ENCODE data around the gene AKAP1.

Gene AKAP1

DNA sequence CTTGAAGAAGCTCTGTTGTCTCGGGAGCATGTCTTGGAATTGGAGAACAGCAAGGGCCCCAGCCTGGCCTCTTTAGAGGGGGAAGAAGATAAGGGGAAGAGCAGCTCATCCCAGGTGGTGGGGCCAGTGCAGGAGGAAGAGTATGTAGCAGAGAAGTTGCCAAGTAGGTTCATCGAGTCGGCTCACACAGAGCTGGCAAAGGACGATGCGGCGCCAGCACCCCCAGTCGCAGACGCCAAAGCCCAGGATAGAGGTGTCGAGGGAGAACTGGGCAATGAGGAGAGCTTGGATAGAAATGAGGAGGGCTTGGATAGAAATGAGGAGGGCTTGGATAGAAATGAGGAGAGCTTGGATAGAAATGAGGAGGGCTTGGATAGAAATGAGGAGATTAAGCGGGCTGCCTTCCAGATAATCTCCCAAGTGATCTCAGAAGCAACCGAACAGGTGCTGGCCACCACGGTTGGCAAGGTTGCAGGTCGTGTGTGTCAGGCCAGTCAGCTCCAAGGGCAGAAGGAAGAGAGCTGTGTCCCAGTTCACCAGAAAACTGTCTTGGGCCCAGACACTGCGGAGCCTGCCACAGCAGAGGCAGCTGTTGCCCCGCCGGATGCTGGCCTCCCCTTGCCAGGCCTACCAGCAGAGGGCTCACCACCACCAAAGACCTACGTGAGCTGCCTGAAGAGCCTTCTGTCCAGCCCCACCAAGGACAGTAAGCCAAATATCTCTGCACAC, 21.2 kb downstream of the AKAP1 start:
- Histone ChIP-seq H3K36me3 (ENCODE audit: control insufficient read depth in 2 of 2, insufficient read depth in 2 of 2, low read length in 2 of 2) (peaks cover 11 to 22% of the 10 kb centered on the region in 2 donors), H3K4me1 (ENCODE audit: control insufficient read depth, insufficient read depth, low read length) (peaks cover 58% of the 10 kb centered on the region), H3K4me3 (ENCODE audit: low read length in 2 of 2) (no peak overlapping the region), H3K27ac (ENCODE audit: low read length) (no peak overlapping the region), H3K9me3 (ENCODE audit: control insufficient read depth in 2 of 2, low read length in 2 of 2) (no peaks in the 10 kb centered on the region), H3K27me3 (ENCODE audit: control insufficient read depth in 1 of 2, insufficient read depth in 2 of 2, low read length in 2 of 2) (no peaks in the 10 kb centered on the region), H3K9ac (ENCODE audit: low read length in 2 of 2) (no peak overlapping the region)

DNA sequence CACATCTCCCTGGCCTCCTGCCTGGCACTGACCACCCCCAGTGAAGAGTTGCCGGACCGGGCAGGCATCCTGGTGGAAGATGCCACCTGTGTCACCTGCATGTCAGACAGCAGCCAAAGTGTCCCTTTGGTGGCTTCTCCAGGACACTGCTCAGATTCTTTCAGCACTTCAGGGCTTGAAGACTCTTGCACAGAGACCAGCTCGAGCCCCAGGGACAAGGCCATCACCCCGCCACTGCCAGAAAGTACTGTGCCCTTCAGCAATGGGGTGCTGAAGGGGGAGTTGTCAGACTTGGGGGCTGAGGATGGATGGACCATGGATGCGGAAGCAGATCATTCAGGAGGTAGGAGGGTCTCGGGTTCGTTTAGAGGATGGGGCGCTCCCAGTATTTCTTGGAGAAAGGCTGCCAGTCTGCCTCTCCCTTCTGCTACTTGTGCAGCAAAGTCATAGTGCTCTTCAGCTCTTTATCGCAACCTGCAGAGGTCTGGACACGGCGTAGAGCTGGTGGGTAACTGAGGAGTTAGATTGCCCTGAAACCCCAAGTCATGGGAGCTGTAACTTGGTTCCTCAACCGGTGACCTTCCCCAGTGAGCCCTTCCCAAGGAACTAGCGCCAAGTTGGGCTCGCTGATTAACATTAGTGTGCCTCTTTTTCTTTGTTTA, 21.9 kb downstream of the AKAP1 start:
- Histone ChIP-seq H3K4me1 (ENCODE audit: control insufficient read depth, insufficient read depth, low read length) (peaks cover 60% of the 10 kb centered on the region), H3K36me3 (ENCODE audit: control insufficient read depth in 2 of 2, insufficient read depth in 2 of 2, low read length in 2 of 2) (peaks cover 11 to 27% of the 10 kb centered on the region in 2 donors), H3K27me3 (ENCODE audit: control insufficient read depth in 1 of 2, insufficient read depth in 2 of 2, low read length in 2 of 2) (no peaks in the 10 kb centered on the region), H3K9me3 (ENCODE audit: control insufficient read depth in 2 of 2, low read length in 2 of 2) (no peaks in the 10 kb centered on the region), H3K27ac (ENCODE audit: low read length) (no peak overlapping the region), H3K9ac (ENCODE audit: low read length in 2 of 2) (no peak overlapping the region), H3K4me3 (ENCODE audit: low read length in 2 of 2) (no peak overlapping the region)

DNA sequence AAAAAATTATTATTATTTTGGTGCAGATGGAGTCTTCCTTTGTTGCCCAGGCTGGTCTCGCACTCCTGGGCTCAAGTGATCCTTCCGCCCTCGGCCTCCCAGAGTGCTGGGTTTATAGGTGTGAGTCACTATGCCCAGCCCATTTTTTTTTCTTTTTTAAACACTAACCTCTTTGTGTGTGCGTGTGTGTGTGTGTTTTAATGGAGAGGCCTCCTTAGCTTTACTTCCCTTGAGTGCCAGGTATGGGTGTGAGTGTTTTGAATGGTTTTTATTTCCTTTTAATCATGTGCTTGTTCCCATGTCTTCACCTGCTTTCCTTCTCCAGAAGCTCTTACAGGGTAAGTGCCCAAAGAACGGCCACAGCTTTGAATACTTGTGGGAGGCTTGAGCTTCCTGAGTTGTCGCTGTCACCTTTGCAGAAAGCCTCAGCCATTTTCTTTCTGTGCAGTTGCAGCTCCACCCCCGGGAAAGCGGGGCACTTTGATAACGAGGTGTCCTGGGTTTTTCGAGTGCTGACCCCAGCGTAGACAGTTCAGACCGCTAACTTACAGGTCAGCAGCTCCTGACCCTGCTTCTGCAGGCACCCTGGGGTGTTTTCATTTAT, 22.6 kb downstream of the AKAP1 start:
- no peak overlapping the region for H3K27ac ChIP-seq (ENCODE audit: low read length)
- peaks cover 17 to 33% of the 10 kb centered on the region in 2 donors for H3K36me3 ChIP-seq (ENCODE audit: control insufficient read depth in 2 of 2, insufficient read depth in 2 of 2, low read length in 2 of 2)
- H3K4me3 ChIP-seq (ENCODE audit: low read length in 2 of 2), result no peak overlapping the region
- no peak overlapping the region for H3K9ac ChIP-seq (ENCODE audit: low read length in 2 of 2)
- H3K4me1 ChIP-seq (ENCODE audit: control insufficient read depth, insufficient read depth, low read length), result peaks cover 60% of the 10 kb centered on the region
- no peaks in the 10 kb centered on the region for H3K9me3 ChIP-seq (ENCODE audit: control insufficient read depth in 2 of 2, low read length in 2 of 2)
- H3K27me3 ChIP-seq (ENCODE audit: control insufficient read depth in 1 of 2, insufficient read depth in 2 of 2, low read length in 2 of 2), result no peaks in the 10 kb centered on the region

DNA sequence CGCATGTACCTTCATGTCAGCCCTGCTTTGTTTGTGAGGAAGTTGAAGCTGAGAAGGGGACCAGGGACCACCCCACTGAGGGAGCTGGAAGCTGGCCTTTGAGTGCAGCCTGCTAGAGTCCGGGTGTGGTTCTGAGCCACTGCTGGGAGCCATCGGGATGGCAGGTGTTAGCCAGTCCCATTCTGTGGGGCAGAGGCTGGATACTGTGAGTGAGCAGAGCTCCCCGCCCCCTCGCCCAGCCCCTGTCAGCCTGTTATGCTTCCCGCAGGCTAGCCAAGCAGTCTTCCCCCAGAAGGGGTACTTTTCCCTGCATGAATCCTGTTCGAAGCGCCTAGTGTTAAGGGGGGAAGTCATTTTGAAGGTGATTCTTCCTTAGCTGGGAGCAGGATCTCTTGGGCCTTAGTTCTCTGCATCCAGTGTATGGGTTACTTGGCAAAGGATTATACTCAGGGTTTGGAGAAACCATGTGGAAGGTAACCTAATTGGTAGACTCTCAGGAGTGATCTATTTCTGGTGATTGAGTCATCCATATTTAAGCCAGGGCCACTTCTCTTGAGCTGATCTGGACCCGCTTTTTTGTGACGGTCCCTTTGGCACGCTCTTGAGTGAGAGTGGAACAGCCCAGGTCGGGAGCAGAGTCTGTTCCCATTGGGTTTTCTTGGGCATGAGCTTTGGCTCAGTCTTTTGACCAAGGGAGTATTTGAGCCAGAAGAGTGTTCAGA, 23.8 kb downstream of the AKAP1 start:
- Histone ChIP-seq H3K4me1 (ENCODE audit: control insufficient read depth, insufficient read depth, low read length) (peaks cover 55% of the 10 kb centered on the region), H3K9me3 (ENCODE audit: control insufficient read depth in 2 of 2, low read length in 2 of 2) (no peaks in the 10 kb centered on the region), H3K27me3 (ENCODE audit: control insufficient read depth in 1 of 2, insufficient read depth in 2 of 2, low read length in 2 of 2) (no peaks in the 10 kb centered on the region), H3K4me3 (ENCODE audit: low read length in 2 of 2) (no peak overlapping the region), H3K9ac (ENCODE audit: low read length in 2 of 2) (peak overlapping the region in 1 of 2 donors; percentile 16), H3K27ac (ENCODE audit: low read length) (peak overlapping the region; percentile 64), H3K36me3 (ENCODE audit: control insufficient read depth in 2 of 2, insufficient read depth in 2 of 2, low read length in 2 of 2) (peaks cover 23 to 41% of the 10 kb centered on the region in 2 donors)

DNA sequence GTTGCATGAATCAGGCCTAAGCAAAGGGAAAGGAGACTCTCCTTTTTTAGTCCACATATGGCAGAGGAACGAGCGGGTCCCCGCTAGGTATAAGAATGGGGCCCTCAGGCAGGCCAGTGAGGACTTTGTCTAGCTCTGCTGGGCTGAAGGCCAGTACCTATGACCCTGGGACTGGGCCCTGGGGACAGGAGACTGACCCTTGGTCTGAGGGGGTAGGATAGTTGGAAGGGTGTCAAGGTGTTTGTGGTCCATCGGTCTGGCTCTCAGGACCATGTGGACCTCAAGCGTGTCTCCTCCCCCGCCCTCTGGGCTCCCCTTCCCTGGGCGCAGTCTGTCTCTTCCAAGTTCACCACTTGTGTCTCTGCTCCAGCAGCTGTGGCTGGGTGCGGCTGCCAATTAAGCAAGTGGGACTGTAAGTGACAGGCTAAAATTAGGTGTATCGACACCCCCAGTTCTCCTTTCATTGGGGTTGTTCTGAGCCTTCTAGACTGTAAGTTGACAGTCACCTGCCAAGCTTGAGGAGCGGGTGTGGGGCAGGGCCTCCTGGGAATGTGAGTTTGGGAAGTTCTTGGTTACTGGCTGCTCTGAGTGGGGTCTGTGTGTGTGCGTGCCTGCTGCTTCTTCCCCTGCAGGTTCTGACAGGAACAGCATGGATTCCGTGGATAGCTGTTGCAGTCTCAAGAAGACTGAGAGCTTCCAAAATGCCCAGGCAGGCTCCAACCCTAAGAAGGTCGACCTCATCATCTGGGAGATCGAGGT, 24.5 kb downstream of the AKAP1 start:
- Histone ChIP-seq H3K9me3 (ENCODE audit: control insufficient read depth in 2 of 2, low read length in 2 of 2) (no peaks in the 10 kb centered on the region), H3K4me1 (ENCODE audit: control insufficient read depth, insufficient read depth, low read length) (peaks cover 56% of the 10 kb centered on the region), H3K4me3 (ENCODE audit: low read length in 2 of 2) (no peak overlapping the region), H3K27me3 (ENCODE audit: control insufficient read depth in 1 of 2, insufficient read depth in 2 of 2, low read length in 2 of 2) (no peaks in the 10 kb centered on the region), H3K27ac (ENCODE audit: low read length) (peak overlapping the region; percentile 64), H3K9ac (ENCODE audit: low read length in 2 of 2) (no peak overlapping the region), H3K36me3 (ENCODE audit: control insufficient read depth in 2 of 2, insufficient read depth in 2 of 2, low read length in 2 of 2) (peaks cover 28 to 47% of the 10 kb centered on the region in 2 donors)

DNA sequence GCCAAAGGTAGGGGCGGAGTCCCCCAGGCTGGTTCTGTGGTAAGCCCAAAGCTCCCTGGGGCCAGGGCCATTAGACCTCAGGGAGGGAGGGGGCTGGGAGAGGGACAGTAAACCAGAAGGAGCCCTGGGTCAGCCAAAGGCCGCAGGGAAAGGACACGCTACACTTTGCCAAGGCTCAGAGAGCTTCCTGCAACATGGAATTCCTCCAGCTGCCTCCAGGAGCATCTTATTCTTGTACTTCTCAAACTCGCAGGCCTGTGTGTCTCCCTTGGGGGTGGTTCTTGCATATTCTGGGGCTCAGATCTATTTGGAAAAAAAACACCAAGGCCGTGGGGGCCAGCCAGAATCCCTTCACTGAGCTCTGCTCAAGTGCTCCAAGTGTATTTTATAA, 25.1 kb downstream of the AKAP1 start:
- Histone ChIP-seq H3K36me3 (ENCODE audit: control insufficient read depth in 2 of 2, insufficient read depth in 2 of 2, low read length in 2 of 2) (peaks cover 32 to 49% of the 10 kb centered on the region in 2 donors), H3K9ac (ENCODE audit: low read length in 2 of 2) (no peak overlapping the region), H3K27ac (ENCODE audit: low read length) (peak overlapping the region; percentile 64), H3K4me1 (ENCODE audit: control insufficient read depth, insufficient read depth, low read length) (peaks cover 55% of the 10 kb centered on the region), H3K9me3 (ENCODE audit: control insufficient read depth in 2 of 2, low read length in 2 of 2) (no peaks in the 10 kb centered on the region), H3K27me3 (ENCODE audit: control insufficient read depth in 1 of 2, insufficient read depth in 2 of 2, low read length in 2 of 2) (no peaks in the 10 kb centered on the region), H3K4me3 (ENCODE audit: low read length in 2 of 2) (no peak overlapping the region)

DNA sequence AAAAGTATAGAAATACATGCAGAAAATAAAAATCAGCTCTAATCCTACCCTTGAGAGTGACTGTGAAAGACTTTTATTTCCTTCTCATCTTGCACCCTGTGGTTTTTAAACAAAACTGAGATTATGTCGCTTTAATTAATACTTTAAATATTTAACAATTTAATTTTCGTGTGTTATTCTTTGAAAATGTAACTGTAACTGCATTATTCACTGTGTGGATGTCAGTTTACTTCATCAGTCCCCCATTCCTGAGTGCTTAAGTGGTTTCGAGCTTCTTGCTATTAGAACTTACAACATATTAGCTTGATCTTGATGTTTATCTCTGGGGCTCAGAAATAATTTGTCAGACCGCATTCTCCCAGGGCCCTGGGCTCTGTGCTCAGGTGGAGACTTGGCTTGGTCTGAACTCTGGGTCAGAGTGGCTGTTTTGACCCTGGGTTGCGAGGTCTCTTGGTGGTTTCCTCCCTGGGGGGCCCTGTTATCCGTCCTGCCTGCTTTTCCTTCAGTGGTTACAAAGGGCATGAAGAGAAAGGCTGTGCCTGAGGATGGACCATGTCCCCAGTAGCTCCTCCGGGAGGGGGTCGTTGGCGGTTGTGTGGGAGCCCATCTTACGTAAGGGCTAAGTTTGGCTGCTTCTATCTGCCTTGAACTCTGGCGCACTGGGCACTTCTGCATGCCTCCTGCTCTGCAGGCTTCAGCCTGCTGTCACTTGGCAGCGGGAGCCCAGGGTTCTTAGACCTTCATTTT, 25.7 kb downstream of the AKAP1 start:
- Histone ChIP-seq H3K9ac (ENCODE audit: low read length in 2 of 2) (peak overlapping the region; percentile 13 to 34), H3K9me3 (ENCODE audit: control insufficient read depth in 2 of 2, low read length in 2 of 2) (no peaks in the 10 kb centered on the region), H3K4me1 (ENCODE audit: control insufficient read depth, insufficient read depth, low read length) (peaks cover 55% of the 10 kb centered on the region), H3K4me3 (ENCODE audit: low read length in 2 of 2) (no peak overlapping the region), H3K36me3 (ENCODE audit: control insufficient read depth in 2 of 2, insufficient read depth in 2 of 2, low read length in 2 of 2) (peaks cover 34 to 52% of the 10 kb centered on the region in 2 donors), H3K27me3 (ENCODE audit: control insufficient read depth in 1 of 2, insufficient read depth in 2 of 2, low read length in 2 of 2) (no peaks in the 10 kb centered on the region), H3K27ac (ENCODE audit: low read length) (peak overlapping the region; percentile 64)

DNA sequence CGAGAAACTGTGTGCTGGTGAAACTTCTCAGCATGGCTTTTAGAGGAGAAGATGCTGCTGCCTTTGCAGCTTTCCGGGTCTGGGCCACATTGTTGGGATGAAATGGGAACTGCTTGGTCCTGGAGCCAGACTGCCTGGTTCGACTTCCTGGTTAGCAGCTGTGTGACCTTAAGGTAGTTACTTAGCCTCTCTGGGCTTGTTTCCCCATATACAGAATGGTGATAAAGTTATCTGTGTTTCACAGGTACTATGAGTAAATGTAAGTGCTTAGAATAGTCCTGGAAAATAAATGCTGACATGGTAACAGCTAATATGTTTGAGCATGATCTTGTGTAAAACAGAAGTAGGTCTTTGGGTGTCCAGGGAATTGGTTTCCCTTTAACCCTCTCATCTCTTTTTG, 26.3 kb downstream of the AKAP1 start:
- peak overlapping the region in 1 of 2 donors; percentile 13 for H3K9ac ChIP-seq (ENCODE audit: low read length in 2 of 2)

DNA sequence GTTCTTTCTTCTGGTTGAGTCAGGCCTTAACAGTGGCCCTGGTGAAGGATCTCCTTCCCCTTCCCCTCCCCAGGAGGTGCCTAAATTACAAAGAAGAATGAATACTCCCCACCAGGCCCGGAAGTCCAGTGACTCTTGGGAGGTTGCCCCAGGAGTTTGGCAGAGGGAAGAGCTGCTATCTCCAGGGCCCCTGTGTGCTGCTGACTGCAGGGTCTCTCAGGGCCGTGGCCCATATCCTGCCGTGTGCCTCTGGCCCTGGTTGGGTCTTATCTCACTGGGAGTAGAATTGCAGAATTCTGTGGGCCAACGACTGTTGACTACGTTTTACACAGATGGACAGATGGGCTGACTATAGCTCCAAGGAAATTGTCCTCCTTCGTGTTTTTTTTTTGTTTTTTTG, 28.0 kb downstream of the AKAP1 start:
- Histone ChIP-seq H3K9ac (ENCODE audit: low read length in 2 of 2) (no peak overlapping the region), H3K36me3 (ENCODE audit: control insufficient read depth in 2 of 2, insufficient read depth in 2 of 2, low read length in 2 of 2) (peaks cover 53 to 60% of the 10 kb centered on the region in 2 donors), H3K27ac (ENCODE audit: low read length) (no peak overlapping the region), H3K9me3 (ENCODE audit: control insufficient read depth in 2 of 2, low read length in 2 of 2) (no peaks in the 10 kb centered on the region), H3K4me1 (ENCODE audit: control insufficient read depth, insufficient read depth, low read length) (peaks cover 41% of the 10 kb centered on the region), H3K27me3 (ENCODE audit: control insufficient read depth in 1 of 2, insufficient read depth in 2 of 2, low read length in 2 of 2) (no peaks in the 10 kb centered on the region), H3K4me3 (ENCODE audit: low read length in 2 of 2) (no peak overlapping the region)

More for the DNA sequence above, 26.3 kb downstream of the AKAP1 start:
- Histone ChIP-seq H3K36me3 (ENCODE audit: control insufficient read depth in 2 of 2, insufficient read depth in 2 of 2, low read length in 2 of 2) (peaks cover 40 to 54% of the 10 kb centered on the region in 2 donors), H3K27me3 (ENCODE audit: control insufficient read depth in 1 of 2, insufficient read depth in 2 of 2, low read length in 2 of 2) (no peaks in the 10 kb centered on the region), H3K4me3 (ENCODE audit: low read length in 2 of 2) (no peak overlapping the region), H3K9me3 (ENCODE audit: control insufficient read depth in 2 of 2, low read length in 2 of 2) (no peaks in the 10 kb centered on the region), H3K27ac (ENCODE audit: low read length) (peak overlapping the region; percentile 64), H3K4me1 (ENCODE audit: control insufficient read depth, insufficient read depth, low read length) (peaks cover 52% of the 10 kb centered on the region)
